ENCODE results near the gene CAMTA1. TPM values are rescaled to one million over a fixed set of nuclear protein-coding genes. Genes with fewer than 3 reads are reported as not detected.

CAMTA1 gene
- total and polyA plus RNA-seq, 9 of the 15 experiments (the other 6 are each of a cell fraction or from before 2014, with no cell fraction given), result 43.9 to 161 (median 65.9) TPM

- TF ChIP-seq, protein P1, sequence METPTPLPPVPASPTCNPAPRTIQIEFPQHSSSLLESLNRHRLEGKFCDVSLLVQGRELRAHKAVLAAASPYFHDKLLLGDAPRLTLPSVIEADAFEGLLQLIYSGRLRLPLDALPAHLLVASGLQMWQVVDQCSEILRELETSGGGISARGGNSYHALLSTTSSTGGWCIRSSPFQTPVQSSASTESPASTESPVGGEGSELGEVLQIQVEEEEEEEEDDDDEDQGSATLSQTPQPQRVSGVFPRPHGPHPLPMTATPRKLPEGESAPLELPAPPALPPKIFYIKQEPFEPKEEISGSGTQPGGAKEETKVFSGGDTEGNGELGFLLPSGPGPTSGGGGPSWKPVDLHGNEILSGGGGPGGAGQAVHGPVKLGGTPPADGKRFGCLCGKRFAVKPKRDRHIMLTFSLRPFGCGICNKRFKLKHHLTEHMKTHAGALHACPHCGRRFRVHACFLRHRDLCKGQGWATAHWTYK (CRISPR knock-in tag; IDR thresholded peaks at IDR 0.05), result peak; percentile 74; the same call in 1 of the 2 replicates
- TF ChIP-seq TEAD1 (CRISPR knock-in tag; IDR thresholded peaks at IDR 0.05), result 0 out of 4 replicates have a peak, but pooled peaks of 1 of the 2 experiments have one; percentile 64
- 0 out of 4 replicates have a peak, but pooled peaks of 1 of the 2 experiments have one; percentile 11 for TF ChIP-seq RAD21 (CRISPR knock-in tag; conservative IDR thresholded peaks at IDR 0.05 in 1 of 2, IDR thresholded peaks at IDR 0.05 in 1 of 2)
- peak; percentile 49; the same call in 1 of the 2 replicates for TF ChIP-seq SMARCE1 (IDR thresholded peaks at IDR 0.05)
- TF ChIP-seq RBM22 (IDR thresholded peaks at IDR 0.05; ENCODE audit: low read depth, low read length, poor library complexity, severe bottlenecking), result no peak
- TF ChIP-seq SMAD4 (CRISPR knock-in tag; conservative IDR thresholded peaks at IDR 0.05), result peak; percentile 50
- TF ChIP-seq ZNF239 (CRISPR knock-in tag; IDR thresholded peaks at IDR 0.05), result 0 out of 2 replicates have a peak, but pooled peaks have one; percentile 42
- TF ChIP-seq, protein P2, sequence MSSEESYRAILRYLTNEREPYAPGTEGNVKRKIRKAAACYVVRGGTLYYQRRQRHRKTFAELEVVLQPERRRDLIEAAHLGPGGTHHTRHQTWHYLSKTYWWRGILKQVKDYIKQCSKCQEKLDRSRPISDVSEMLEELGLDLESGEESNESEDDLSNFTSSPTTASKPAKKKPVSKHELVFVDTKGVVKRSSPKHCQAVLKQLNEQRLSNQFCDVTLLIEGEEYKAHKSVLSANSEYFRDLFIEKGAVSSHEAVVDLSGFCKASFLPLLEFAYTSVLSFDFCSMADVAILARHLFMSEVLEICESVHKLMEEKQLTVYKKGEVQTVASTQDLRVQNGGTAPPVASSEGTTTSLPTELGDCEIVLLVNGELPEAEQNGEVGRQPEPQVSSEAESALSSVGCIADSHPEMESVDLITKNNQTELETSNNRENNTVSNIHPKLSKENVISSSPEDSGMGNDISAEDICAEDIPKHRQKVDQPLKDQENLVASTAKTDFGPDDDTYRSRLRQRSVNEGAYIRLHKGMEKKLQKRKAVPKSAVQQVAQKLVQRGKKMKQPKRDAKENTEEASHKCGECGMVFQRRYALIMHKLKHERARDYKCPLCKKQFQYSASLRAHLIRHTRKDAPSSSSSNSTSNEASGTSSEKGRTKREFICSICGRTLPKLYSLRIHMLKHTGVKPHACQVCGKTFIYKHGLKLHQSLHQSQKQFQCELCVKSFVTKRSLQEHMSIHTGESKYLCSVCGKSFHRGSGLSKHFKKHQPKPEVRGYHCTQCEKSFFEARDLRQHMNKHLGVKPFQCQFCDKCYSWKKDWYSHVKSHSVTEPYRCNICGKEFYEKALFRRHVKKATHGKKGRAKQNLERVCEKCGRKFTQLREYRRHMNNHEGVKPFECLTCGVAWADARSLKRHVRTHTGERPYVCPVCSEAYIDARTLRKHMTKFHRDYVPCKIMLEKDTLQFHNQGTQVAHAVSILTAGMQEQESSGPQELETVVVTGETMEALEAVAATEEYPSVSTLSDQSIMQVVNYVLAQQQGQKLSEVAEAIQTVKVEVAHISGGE (CRISPR knock-in tag; IDR thresholded peaks at IDR 0.05), result 0 out of 6 replicates have a peak, but pooled peaks of 1 of the 3 experiments have one; percentile 2
- TF ChIP-seq HMGN3 (IDR thresholded peaks at IDR 0.05; ENCODE audit: borderline replicate concordance, extremely low read depth, insufficient read length, low read depth, low read length), result peak; percentile 61
- no peak for TF ChIP-seq SMAD2 (IDR thresholded peaks at IDR 0.05; ENCODE audit: low read depth, low read length)
- TF ChIP-seq CCAR2 (IDR thresholded peaks at IDR 0.05; ENCODE audit: low read depth, low read length), result no peak
- TF ChIP-seq, protein P3, sequence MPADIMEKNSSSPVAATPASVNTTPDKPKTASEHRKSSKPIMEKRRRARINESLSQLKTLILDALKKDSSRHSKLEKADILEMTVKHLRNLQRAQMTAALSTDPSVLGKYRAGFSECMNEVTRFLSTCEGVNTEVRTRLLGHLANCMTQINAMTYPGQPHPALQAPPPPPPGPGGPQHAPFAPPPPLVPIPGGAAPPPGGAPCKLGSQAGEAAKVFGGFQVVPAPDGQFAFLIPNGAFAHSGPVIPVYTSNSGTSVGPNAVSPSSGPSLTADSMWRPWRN (IDR thresholded peaks at IDR 0.05; ENCODE audit: low read depth), result peak; percentile 44; the same call in 1 of the 2 replicates
- TF ChIP-seq, protein P4, sequence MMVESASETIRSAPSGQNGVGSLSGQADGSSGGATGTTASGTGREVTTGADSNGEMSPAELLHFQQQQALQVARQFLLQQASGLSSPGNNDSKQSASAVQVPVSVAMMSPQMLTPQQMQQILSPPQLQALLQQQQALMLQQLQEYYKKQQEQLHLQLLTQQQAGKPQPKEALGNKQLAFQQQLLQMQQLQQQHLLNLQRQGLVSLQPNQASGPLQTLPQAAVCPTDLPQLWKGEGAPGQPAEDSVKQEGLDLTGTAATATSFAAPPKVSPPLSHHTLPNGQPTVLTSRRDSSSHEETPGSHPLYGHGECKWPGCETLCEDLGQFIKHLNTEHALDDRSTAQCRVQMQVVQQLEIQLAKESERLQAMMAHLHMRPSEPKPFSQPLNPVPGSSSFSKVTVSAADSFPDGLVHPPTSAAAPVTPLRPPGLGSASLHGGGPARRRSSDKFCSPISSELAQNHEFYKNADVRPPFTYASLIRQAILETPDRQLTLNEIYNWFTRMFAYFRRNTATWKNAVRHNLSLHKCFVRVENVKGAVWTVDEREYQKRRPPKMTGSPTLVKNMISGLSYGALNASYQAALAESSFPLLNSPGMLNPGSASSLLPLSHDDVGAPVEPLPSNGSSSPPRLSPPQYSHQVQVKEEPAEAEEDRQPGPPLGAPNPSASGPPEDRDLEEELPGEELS (CRISPR knock-in tag; IDR thresholded peaks at IDR 0.05; ENCODE audit: borderline replicate concordance), result no peak
- TF ChIP-seq ZNF766 (CRISPR knock-in tag; conservative IDR thresholded peaks at IDR 0.05), result peak; percentile 40; the same call in 1 of the 2 replicates
- no peak for TF ChIP-seq HLTF (IDR thresholded peaks at IDR 0.05)
- TF ChIP-seq SMAD1 (IDR thresholded peaks at IDR 0.05; ENCODE audit: low read depth, low read length, partially characterized antibody), result no peak
These were observed 801.0 kb downstream of the CAMTA1 start (continued) for GRCh38 chr1:7586031-7586941.
